ENCODE measurements around the gene FSCN2. TPM values are rescaled to one million over a fixed set of nuclear protein-coding genes. Genes with fewer than 3 reads are reported as not detected.

The FSCN2 gene
- total RNA-seq, 6 donors from 2014 or later: 2.7 to 37.7 (median 3.9) TPM

DNA sequence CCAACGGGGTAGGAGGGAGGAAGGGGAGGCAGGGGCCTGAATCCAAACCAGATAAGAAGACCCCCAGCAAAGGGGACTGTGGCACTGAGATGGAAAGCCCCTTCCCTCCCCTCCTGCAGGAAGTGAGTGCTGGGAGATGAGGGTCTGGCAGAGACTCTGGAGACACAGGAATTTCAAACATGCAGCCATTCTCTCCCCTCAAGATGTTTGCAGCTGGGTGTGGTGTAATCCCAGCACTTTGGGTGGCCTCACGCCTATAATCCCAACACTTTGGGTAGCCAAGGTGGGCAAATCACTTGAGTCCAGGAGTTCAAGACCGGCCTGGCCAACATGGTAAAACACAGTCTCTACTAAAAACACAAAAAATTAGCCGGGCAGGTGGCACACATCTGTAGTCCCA, 57.9 kb downstream of the FSCN2 start:
- Histone ChIP-seq H3K4me1 (no peaks in the 10 kb centered on the region), H3K27me3 (no peaks in the 10 kb centered on the region), H3K36me3 (peaks cover 17 to 97% (median 81%) of the 10 kb centered on the region in 4 donors), H3K9me3 (no peaks in the 10 kb centered on the region), H3K4me3 (no peak overlapping the region), H3K27ac (no peak overlapping the region)
- DNase-seq: no peak
- ATAC-seq (ENCODE audit: low FRiP score in 2 of 2): no peak
- WGBS, 2 donors: 88 to 93% methylated on average over 4 of the region's 4 CpGs
- TF ChIP-seq POLR2AphosphoS5 (IDR thresholded peaks at IDR 0.05): no peak
- TF ChIP-seq POLR2A (IDR thresholded peaks at IDR 0.05): no peak
- no peak for TF ChIP-seq EP300 (IDR thresholded peaks at IDR 0.05)
- TF ChIP-seq, protein P1, sequence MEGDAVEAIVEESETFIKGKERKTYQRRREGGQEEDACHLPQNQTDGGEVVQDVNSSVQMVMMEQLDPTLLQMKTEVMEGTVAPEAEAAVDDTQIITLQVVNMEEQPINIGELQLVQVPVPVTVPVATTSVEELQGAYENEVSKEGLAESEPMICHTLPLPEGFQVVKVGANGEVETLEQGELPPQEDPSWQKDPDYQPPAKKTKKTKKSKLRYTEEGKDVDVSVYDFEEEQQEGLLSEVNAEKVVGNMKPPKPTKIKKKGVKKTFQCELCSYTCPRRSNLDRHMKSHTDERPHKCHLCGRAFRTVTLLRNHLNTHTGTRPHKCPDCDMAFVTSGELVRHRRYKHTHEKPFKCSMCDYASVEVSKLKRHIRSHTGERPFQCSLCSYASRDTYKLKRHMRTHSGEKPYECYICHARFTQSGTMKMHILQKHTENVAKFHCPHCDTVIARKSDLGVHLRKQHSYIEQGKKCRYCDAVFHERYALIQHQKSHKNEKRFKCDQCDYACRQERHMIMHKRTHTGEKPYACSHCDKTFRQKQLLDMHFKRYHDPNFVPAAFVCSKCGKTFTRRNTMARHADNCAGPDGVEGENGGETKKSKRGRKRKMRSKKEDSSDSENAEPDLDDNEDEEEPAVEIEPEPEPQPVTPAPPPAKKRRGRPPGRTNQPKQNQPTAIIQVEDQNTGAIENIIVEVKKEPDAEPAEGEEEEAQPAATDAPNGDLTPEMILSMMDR (IDR thresholded peaks at IDR 0.05): no peak

Small RNA genes within 50 kb of the gene (small RNA-seq; reads per million reads assigned to genes)
- 0 reads per million in 4 donors for gene RF00019

Other genes with a start within 250 kb of the FSCN2 start
- 100 to 1,000 TPM in 4 of 6 donors, 10 to 100 TPM in 2; 90.6 to 208 (median 110) TPM for gene SLC38A10, start 233.1 kb upstream of the FSCN2 start, total RNA-seq
- gene BAHCC1, start 132.9 kb upstream of the FSCN2 start, total RNA-seq: 10 to 100 TPM in 5 of 6 donors, 1 to 10 TPM in 1; 8.2 to 81.7 (median 21.0) TPM
- 1,000 to 10,000 TPM in 5 of 6 donors, 100 to 1,000 TPM in 1; 902 to 3,864 (median 2,097) TPM for gene ACTG1, start 15.6 kb upstream of the FSCN2 start, total RNA-seq
- gene FAAP100, start 24.0 kb downstream of the FSCN2 start, total RNA-seq: 10 to 100 TPM; 22.0 to 70.2 (median 32.5) TPM
- 100 to 1,000 TPM in 2 of 6 donors, 10 to 100 TPM in 4; 59.9 to 373 (median 87.4) TPM for gene NPLOC4, start 108.7 kb downstream of the FSCN2 start, total RNA-seq
- 1 to 10 TPM in 3 of 6 donors, under 1 TPM in 3; 0.61 to 2.8 (median 1.0) TPM for gene TSPAN10, start 108.8 kb downstream of the FSCN2 start, total RNA-seq
- 10 to 100 TPM in 1 of 6 donors, 1 to 10 TPM in 2, not detected in 3; 1.0 to 12.6 (median 1.7) TPM for gene PDE6G, start 128.2 kb downstream of the FSCN2 start, total RNA-seq
- 10 to 100 TPM; 32.2 to 46.7 (median 38.5) TPM for gene OXLD1, start 138.2 kb downstream of the FSCN2 start, total RNA-seq
- gene CCDC137, start 138.4 kb downstream of the FSCN2 start, total RNA-seq: 10 to 100 TPM; 10.8 to 49.2 (median 12.6) TPM
- 10 to 100 TPM; 16.9 to 47.1 (median 20.5) TPM for gene ARL16, start 155.4 kb downstream of the FSCN2 start, total RNA-seq
- gene HGS, start 155.6 kb downstream of the FSCN2 start, total RNA-seq: 100 to 1,000 TPM in 4 of 6 donors, 10 to 100 TPM in 2; 74.7 to 164 (median 108) TPM
- gene MRPL12, start 175.0 kb downstream of the FSCN2 start, total RNA-seq: 10 to 100 TPM; 29.3 to 69.8 (median 47.8) TPM
- 10 to 100 TPM in 5 of 6 donors, 1 to 10 TPM in 1; 9.9 to 20.2 (median 12.7) TPM for gene SLC25A10, start 183.9 kb downstream of the FSCN2 start, total RNA-seq